Activated CD4-positive, CD25-positive, alpha-beta regulatory T cell (primary cell): Measurements from ENCODE around the gene PSMB11.
"Not testable (repeated sequence)": the region's sequence is repeated elsewhere in the genome, so short reads cannot be mapped to it uniquely, and the experiment has no call there.

Source experiments
- DNase-seq, 4 experiments: peaks; one replicate each; lab custom pipeline; 2025; lab: John Stamatoyannopoulos, UW

Gene PSMB11

DNA sequence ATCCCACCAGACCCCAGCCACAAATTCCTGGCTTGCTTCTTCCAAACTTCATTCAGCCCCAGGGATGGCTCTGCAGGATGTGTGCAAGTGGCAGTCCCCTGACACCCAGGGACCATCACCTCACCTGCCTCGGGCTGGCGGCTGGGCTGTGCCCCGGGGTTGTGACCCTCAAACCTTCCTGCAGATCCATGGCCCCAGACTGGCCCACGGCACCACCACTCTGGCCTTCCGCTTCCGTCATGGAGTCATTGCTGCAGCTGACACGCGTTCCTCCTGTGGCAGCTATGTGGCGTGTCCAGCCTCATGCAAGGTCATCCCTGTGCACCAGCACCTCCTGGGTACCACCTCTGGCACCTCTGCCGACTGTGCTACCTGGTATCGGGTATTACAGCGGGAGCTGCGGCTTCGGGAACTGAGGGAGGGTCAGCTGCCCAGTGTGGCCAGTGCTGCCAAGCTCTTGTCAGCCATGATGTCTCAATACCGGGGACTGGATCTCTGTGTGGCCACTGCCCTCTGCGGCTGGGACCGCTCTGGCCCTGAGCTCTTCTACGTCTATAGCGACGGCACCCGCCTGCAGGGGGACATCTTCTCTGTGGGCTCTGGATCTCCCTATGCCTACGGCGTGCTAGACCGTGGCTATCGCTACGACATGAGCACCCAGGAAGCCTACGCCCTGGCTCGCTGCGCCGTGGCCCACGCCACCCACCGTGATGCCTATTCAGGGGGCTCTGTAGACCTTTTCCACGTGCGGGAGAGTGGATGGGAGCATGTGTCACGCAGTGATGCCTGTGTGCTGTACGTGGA, at the start of gene PSMB11:
PSMB11 (plus strand) TSS at position 51 of the 804 bp plus-strand sequence; CDS start at position 65, 14 bp downstream.
- DNase-seq, result no peak

- DNase-seq, result no peak
Measured at GRCh38 chr14:22993517-22993916, 48.5 kb upstream of the PSMB11 start.

- no peak for DNase-seq
Measured at GRCh38 chr14:22994762-22995275, 47.2 kb upstream of the PSMB11 start.

DNA sequence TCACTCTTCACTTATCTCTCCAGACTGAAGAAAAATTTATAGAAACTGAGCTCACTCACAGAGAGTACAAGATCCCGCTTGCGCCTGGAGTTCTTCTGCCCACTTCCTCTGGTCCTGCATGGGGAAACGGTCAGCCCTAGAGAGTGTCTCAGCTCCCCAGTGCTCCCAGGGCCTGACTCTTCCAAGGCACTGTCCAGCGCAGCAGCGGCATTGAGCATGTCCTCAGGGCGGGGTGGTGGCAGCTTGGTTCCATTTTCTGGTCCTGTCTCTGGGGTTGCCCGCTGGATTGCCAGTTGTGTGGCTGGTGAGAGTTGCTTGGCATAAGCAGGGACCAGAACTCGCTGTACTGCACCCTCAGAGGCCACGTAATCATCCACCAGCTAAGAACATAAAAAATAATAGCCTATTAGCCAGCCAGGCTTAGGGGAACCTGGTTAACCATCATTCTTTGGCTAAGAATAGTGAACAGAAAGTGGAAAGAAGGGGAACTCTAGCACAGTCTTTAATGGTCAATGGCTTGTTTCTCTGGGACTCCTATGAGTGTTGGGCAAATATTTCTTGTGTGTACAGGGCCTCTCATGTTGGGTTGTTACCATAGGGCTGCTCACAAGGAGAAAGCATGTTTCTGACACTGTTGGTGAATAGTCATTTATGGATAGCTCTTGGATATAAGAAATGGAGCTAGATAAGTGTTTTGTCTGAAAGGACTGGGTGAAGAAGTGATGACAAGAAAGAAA, 46.0 kb upstream of the PSMB11 start:
- DNase-seq, result no peak

DNA sequence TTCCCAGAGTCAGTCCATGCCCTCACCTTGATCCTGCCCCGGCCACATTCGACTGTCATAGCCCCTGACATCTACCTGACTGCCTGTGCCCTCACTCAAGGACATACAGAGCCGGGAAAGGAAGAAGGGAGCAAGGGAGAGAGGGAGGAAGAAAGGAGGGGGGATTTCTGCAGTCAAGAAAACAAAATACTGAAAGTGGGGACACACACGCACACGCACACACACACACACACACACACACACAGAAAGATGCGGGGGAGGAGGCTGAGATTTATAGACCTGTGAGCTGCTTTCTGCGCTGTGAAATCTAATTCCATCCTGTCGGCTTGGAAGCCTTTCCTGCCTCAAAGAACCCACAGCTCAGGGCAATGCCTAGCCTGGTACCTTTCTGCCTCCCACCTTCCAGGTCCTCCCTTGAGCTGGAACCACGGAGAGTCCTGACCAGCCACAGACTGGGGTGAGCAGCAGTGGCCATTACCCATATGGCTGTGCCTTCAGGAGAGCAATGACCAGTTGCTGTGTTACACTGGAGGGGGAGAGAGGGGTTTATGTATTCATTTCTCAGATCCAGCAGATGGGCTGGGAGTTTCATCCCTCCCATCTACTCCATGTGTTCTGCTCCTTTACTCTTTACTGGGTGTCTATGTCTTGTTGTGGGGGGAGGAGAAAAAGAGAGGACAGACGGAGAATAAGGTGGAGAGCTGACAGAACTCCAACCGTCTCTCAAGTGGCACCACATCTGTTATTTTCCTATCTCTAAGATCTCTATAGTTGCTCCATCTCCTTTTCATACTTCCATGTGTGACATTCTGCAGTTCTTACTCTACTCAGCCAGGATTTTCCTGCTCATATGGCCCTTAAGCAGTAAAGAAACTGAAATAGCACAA, 45.0 kb upstream of the PSMB11 start:
- DNase-seq, result no peak

GRCh38 chr14:22997676-22998323, 44.2 kb upstream of the PSMB11 start:
- DNase-seq, result no peak

- no peak for DNase-seq
Measured at GRCh38 chr14:22998329-22999012, 43.5 kb upstream of the PSMB11 start.

- DNase-seq, result no peak
Measured at GRCh38 chr14:23000860-23001259, 41.2 kb upstream of the PSMB11 start.

DNA sequence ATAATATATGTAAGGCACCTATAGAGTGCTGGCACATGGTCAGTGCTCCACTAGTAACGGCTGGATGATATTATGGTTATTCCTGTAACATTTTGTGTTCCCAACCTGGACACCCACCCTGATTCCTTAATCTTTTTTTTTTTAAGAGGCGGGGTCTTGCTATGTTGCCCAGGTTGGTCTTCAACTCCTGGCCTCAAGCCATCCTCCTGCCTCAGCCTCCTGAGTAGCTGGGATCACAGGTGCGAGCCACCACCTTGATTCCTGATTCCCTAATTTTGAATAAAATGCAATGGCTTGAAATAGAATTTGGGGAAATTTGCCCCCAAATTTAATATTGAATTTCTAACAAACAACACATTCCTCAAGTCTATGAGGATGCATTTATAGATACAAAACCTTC, 39.4 kb upstream of the PSMB11 start:
- DNase-seq, result no peak

DNA sequence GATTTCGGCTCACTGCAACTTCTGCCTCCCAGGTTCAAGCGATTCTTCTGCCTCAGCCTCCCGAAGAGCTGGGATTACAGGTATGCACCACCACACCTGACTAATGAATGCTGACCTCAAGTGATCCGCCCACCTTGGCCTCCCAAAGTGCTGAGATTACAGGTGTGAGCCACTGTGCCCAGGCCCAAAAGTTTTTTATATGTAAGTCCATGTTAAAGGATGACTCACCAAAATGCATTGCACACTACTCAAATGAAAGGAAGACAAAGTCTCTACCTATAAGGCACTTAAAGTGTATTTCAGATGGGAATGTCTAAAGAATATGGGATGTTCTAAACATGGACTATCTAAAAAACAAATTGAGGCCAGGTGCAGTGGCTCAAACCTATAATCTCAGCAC, 37.7 kb upstream of the PSMB11 start:
- DNase-seq, result not testable (repeated sequence)

DNA sequence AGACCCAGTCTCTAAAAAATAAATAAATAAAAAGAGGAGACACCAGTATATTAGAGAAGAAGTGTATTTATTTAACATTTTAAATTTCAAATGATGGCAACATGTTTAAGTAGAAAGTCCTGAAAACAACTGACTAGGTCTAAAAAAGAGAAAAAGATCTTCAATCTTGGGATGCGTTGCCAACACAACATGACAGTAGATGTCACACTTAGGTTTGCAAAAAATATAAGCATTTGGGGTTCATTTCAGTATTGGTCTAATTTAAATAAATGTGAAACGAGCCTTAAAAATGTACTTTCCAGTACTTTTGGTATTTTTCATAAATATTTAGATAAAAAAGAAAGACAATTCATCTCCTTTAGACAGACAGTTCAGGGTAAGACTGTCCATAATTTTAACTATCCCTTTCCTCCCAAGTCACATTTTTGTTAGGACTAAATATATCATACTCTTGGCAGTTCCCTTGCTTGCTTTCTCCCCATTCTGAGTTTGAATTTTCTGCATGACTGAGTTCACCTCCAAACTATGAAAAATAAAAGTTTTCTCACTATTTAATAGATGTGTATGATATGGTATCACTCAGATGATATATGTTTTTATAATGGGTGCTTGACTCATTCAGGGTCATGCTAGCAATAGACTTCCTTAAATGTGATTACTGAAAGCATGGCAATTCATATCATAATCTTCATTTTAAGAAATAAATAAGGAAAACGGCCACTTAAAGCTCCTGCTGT, 36.4 kb upstream of the PSMB11 start:
- no peak for DNase-seq

DNA sequence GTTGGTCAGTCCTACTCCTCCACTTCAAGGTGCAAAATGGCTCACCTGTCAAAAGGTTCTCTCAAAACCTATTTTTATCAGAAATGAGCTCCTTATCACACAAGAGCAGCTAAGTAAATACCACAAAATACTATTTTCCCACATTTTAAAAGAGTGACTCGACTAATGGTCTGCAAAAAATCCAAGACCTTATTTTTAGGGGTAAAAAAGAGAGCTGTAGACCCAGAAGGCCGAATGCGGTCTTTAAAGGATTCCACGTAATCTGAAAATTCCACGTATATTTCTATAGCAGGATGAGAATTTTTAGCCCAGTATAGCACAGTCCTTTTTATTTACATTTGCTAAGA, 35.9 kb upstream of the PSMB11 start:
- no peak for DNase-seq

- peak; percentile 84 to 95 (median 92) for DNase-seq
Measured at GRCh38 chr14:23006544-23007419, 35.2 kb upstream of the PSMB11 start.

DNA sequence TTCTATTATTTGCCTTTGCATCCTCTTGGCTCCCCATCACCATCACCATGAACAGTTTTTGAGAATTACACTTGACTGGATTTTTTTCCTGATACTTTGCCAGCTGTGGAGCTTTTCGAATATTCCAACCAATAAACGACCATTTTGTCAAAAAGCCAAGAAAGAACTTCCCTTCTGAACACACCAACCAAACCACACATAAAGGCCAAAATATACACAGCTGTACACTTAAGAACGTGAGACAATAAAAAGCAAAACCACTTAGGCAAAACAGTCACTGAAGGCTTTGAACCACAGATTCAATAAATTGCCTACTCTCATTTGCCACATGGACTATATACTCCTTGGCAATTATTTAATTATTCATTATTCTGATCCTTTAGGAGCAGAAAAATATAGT, 33.2 kb upstream of the PSMB11 start:
- DNase-seq, result no peak

GRCh38 chr14:23009483-23009938, 32.5 kb upstream of the PSMB11 start:
- no peak for DNase-seq

- peak; percentile 56 to 76 (median 60) for DNase-seq
Measured at GRCh38 chr14:23009939-23010726, 31.9 kb upstream of the PSMB11 start, which contains the start of gene C14orf93. TSS of gene C14orf93 (minus strand) at chr14:23010143. CDS start at chr14:22999023, 11,120 bp downstream.

GRCh38 chr14:23013054-23013748, 28.8 kb upstream of the PSMB11 start:
- DNase-seq, result no peak

- DNase-seq, result not testable (repeated sequence)
Measured at GRCh38 chr14:23013749-23014054, 28.3 kb upstream of the PSMB11 start.
